ENCODE results near the gene SLC66A3. TPM values are rescaled to one million over a fixed set of nuclear protein-coding genes. Genes with fewer than 3 reads are reported as not detected.

Gene SLC66A3
- total and polyA plus RNA-seq, 2 donors (not counting 3 experiments of a cell fraction or from before 2014, with no cell fraction given) = 14.3 to 31.4 TPM

- ChIA-PET POLR2A (no interaction called here), CTCF (interaction anchor here (0.6 to 1.5 kb wide), 6 partner anchors 12 to 329 kb away, joined by 3 to 9 read pairs (median 4); a partner anchor contains a TSS)
- Histone ChIP-seq H3K27ac (ENCODE audit: insufficient read depth, low read depth, low read length) (no peak overlapping the region), H3K4me2 (ENCODE audit: insufficient read depth, low read length) (no peak overlapping the region), H3K4me1 (ENCODE audit: control insufficient read depth, extremely low read depth, insufficient read depth, low read length) (peaks cover 3% of the 10 kb centered on the region), H4K20me1 (replicated peaks; ENCODE audit: control insufficient read depth, extremely low read depth, insufficient read depth, low read length) (no peaks in the 10 kb centered on the region), H3K36me3 (ENCODE audit: control insufficient read depth in 2 of 2, extremely low read depth in 1 of 2, insufficient read depth in 2 of 2, low read length in 2 of 2) (no peaks in the 10 kb centered on the region), H3K9me1 (replicated peaks; ENCODE audit: control insufficient read depth, extremely low read depth, insufficient read depth, low read length) (no peaks in the 10 kb centered on the region), H3K9me3 (replicated peaks; ENCODE audit: control insufficient read depth, insufficient read depth, low read length) (no peaks in the 10 kb centered on the region), H3K79me2 (ENCODE audit: control insufficient read depth, insufficient read depth, low read length) (no peaks in the 10 kb centered on the region), H2AFZ (ENCODE audit: low read depth, low read length) (no peak overlapping the region), H3K4me3 (replicated peaks in 1 of 3; ENCODE audit: insufficient read depth in 1 of 3, low read depth in 1 of 3, low read length in 3 of 3) (no peak overlapping the region), H3K9ac (replicated peaks; ENCODE audit: extremely low read depth, insufficient read depth, low read length) (no peak overlapping the region), H3K27me3 (ENCODE audit: control insufficient read depth in 2 of 2, insufficient read depth in 2 of 2, low read length in 2 of 2) (no peaks in the 10 kb centered on the region)
- no peak for DNase-seq (ENCODE audit: low read depth, low spot score)
- dilution Hi-C loops (cut with MboI; ENCODE audit: extremely low pct_ligation_motif_present, low sequenced_read_pairs) (no loop called here), intact Hi-C loops (cut with micrococcal nuclease) (no loop called here)
- BruUV-seq (replicated peaks) = no TSS peak
- TF ChIP-seq GATA2 (IDR thresholded peaks at IDR 0.05; ENCODE audit: insufficient read depth, insufficient read length, low read depth, low read length) (no peak), EZH2 (IDR thresholded peaks at IDR 0.05; ENCODE audit: borderline replicate concordance, low read depth, low read length, severe bottlenecking) (no peak), FOS (IDR thresholded peaks at IDR 0.05; ENCODE audit: borderline replicate concordance, insufficient read depth, low read length) (no peak), POLR2A (IDR thresholded peaks at IDR 0.05; ENCODE audit: low read depth, low read length) (no peak), POLR2AphosphoS5 (IDR thresholded peaks at IDR 0.05; ENCODE audit: insufficient read depth, low read depth, low read length) (no peak)
- no peak for FAIRE-seq
Observed at GRCh38 chr2:11160731-11161455, 5.6 kb downstream of the SLC66A3 start.

- Histone ChIP-seq H4K20me1 (replicated peaks; ENCODE audit: control insufficient read depth, extremely low read depth, insufficient read depth, low read length) (no peaks in the 10 kb centered on the region), H3K9ac (replicated peaks; ENCODE audit: extremely low read depth, insufficient read depth, low read length) (no peak overlapping the region), H3K9me1 (replicated peaks; ENCODE audit: control insufficient read depth, extremely low read depth, insufficient read depth, low read length) (no peaks in the 10 kb centered on the region), H3K27ac (ENCODE audit: insufficient read depth, low read depth, low read length) (no peak overlapping the region), H3K79me2 (ENCODE audit: control insufficient read depth, insufficient read depth, low read length) (no peaks in the 10 kb centered on the region), H3K4me2 (ENCODE audit: insufficient read depth, low read length) (no peak overlapping the region), H2AFZ (ENCODE audit: low read depth, low read length) (no peak overlapping the region), H3K27me3 (ENCODE audit: control insufficient read depth in 2 of 2, insufficient read depth in 2 of 2, low read length in 2 of 2) (no peaks in the 10 kb centered on the region), H3K4me1 (ENCODE audit: control insufficient read depth, extremely low read depth, insufficient read depth, low read length) (no peaks in the 10 kb centered on the region), H3K36me3 (ENCODE audit: control insufficient read depth in 2 of 2, extremely low read depth in 1 of 2, insufficient read depth in 2 of 2, low read length in 2 of 2) (no peaks in the 10 kb centered on the region), H3K4me3 (replicated peaks in 1 of 3; ENCODE audit: insufficient read depth in 1 of 3, low read depth in 1 of 3, low read length in 3 of 3) (no peak overlapping the region), H3K9me3 (replicated peaks; ENCODE audit: control insufficient read depth, insufficient read depth, low read length) (no peaks in the 10 kb centered on the region)
- intact Hi-C loops (cut with micrococcal nuclease) = no loop called here
- ChIA-PET POLR2A (no interaction called here), CTCF (interaction anchor here (1.0 to 1.5 kb wide), 5 partner anchors 11 to 329 kb away, joined by 3 to 9 read pairs (median 4); a partner anchor contains a TSS)
- no TSS peak for BruUV-seq (replicated peaks)
- dilution Hi-C loops (cut with MboI; ENCODE audit: extremely low pct_ligation_motif_present, low sequenced_read_pairs) = no loop called here
- no peak for FAIRE-seq
- no peak for DNase-seq (ENCODE audit: low read depth, low spot score)
- TF ChIP-seq MYC (IDR thresholded peaks at IDR 0.05; ENCODE audit: low read depth, low read length) = no peak
Observed at GRCh38 chr2:11161747-11162146, 6.5 kb downstream of the SLC66A3 start.
